Loucy (cell line): Measurements from ENCODE around the gene PLEKHG5.

Source experiments
- CTCF ChIP-seq: fragments of 200-600 bp; sonication (generic); conservative IDR thresholded peaks from 2 replicates; pipeline ENCODE4 v1.5.1; 2014; ENCODE audit warnings: mild to moderate bottlenecking, antibody characterized with exemption, low read length
- EZH2phosphoT487 ChIP-seq: fragments of 200-600 bp; IDR thresholded peaks from 2 replicates; pipeline ENCODE4 v1.6.1; 2018; ENCODE audit warnings: antibody characterized with exemption, mild to moderate bottlenecking, moderate library complexity, borderline replicate concordance

GRCh38 chr1:6515771-6516170 lies 24.3 kb upstream of the PLEKHG5 start:
- TF ChIP-seq CTCF (no peak), EZH2phosphoT487 (no peak)
